ENCODE measurements around the gene HCFC1R1.
A peak's percentile ranks its signal among the peaks of the same experiment; 100 is the strongest.

The HCFC1R1 gene

GRCh38 chr16:3001316-3001715 lies 22.4 kb downstream of the HCFC1R1 start:
- DNase-seq (ENCODE audit: low read depth in 2 of 2): no peak

GRCh38 chr16:3000540-3000939 lies 23.2 kb downstream of the HCFC1R1 start:
- DNase-seq (ENCODE audit: low read depth in 2 of 2): no peak

GRCh38 chr16:2999929-3000328 lies 23.8 kb downstream of the HCFC1R1 start:
- no peak for DNase-seq (ENCODE audit: low read depth in 2 of 2)

- no peak for DNase-seq (ENCODE audit: low read depth in 2 of 2)
Measured at GRCh38 chr16:2996298-2996697, 27.4 kb downstream of the HCFC1R1 start.

- DNase-seq (ENCODE audit: low read depth in 2 of 2): no peak
Measured at GRCh38 chr16:2992383-2993081, 31.2 kb downstream of the HCFC1R1 start.

- DNase-seq (ENCODE audit: low read depth in 2 of 2): no peak
Measured at GRCh38 chr16:2991566-2992261, 32.0 kb downstream of the HCFC1R1 start.

GRCh38 chr16:2990891-2991290 lies 32.9 kb downstream of the HCFC1R1 start:
- DNase-seq (ENCODE audit: low read depth in 2 of 2): no peak

GRCh38 chr16:2988590-2989099 lies 35.1 kb downstream of the HCFC1R1 start:
- no peak for DNase-seq (ENCODE audit: low read depth in 2 of 2)

- no peak for DNase-seq (ENCODE audit: low read depth in 2 of 2)
Measured at GRCh38 chr16:2987833-2988232, 35.9 kb downstream of the HCFC1R1 start.

- no peak for DNase-seq (ENCODE audit: low read depth in 2 of 2)
Measured at GRCh38 chr16:2987286-2987685, 36.5 kb downstream of the HCFC1R1 start.

GRCh38 chr16:2986623-2987188 lies 37.0 kb downstream of the HCFC1R1 start:
- DNase-seq (ENCODE audit: low read depth in 2 of 2): no peak

- DNase-seq (ENCODE audit: low read depth in 2 of 2): no peak
Measured at GRCh38 chr16:2985893-2986355, 37.8 kb downstream of the HCFC1R1 start.

GRCh38 chr16:2985462-2985861 lies 38.3 kb downstream of the HCFC1R1 start:
- no peak for DNase-seq (ENCODE audit: low read depth in 2 of 2)

GRCh38 chr16:2983706-2984136 lies 40.0 kb downstream of the HCFC1R1 start:
- peak; percentile 31 to 39 for DNase-seq (ENCODE audit: low read depth in 2 of 2)

- DNase-seq (ENCODE audit: low read depth in 2 of 2): no peak
Measured at GRCh38 chr16:2982402-2982801, 41.3 kb downstream of the HCFC1R1 start.

GRCh38 chr16:2981899-2982250 lies 41.9 kb downstream of the HCFC1R1 start:
- no peak for DNase-seq (ENCODE audit: low read depth in 2 of 2)

- no peak for DNase-seq (ENCODE audit: low read depth in 2 of 2)
Measured at GRCh38 chr16:2981177-2981898, 42.4 kb downstream of the HCFC1R1 start.

GRCh38 chr16:2980227-2981176 lies 43.2 kb downstream of the HCFC1R1 start, which contains the start of gene PKMYT1:
Gene PKMYT1, minus strand, starts transcription at chr16:2980446. Its CDS starts 789 bp downstream, at chr16:2979657.
- peak; percentile 89 to 93 for DNase-seq (ENCODE audit: low read depth in 2 of 2)

GRCh38 chr16:2979669-2980226 lies 44.0 kb downstream of the HCFC1R1 start:
- DNase-seq (ENCODE audit: low read depth in 2 of 2): no peak

- DNase-seq (ENCODE audit: low read depth in 2 of 2): no peak
Measured at GRCh38 chr16:2977440-2977839, 46.3 kb downstream of the HCFC1R1 start.

- DNase-seq (ENCODE audit: low read depth in 2 of 2): no peak
Measured at GRCh38 chr16:2976673-2977072, 47.1 kb downstream of the HCFC1R1 start.
